NCI-H524 treated with DMSO at 0.1 percent for 48 hours (cell line): ENCODE data around the gene FOSL1.
A peak's percentile ranks its signal among the peaks of the same experiment; 100 is the strongest.

Experiments used
- DNase-seq: peaks from one replicate; lab custom pipeline; 2025; lab: John Stamatoyannopoulos, UW

Gene FOSL1

DNA sequence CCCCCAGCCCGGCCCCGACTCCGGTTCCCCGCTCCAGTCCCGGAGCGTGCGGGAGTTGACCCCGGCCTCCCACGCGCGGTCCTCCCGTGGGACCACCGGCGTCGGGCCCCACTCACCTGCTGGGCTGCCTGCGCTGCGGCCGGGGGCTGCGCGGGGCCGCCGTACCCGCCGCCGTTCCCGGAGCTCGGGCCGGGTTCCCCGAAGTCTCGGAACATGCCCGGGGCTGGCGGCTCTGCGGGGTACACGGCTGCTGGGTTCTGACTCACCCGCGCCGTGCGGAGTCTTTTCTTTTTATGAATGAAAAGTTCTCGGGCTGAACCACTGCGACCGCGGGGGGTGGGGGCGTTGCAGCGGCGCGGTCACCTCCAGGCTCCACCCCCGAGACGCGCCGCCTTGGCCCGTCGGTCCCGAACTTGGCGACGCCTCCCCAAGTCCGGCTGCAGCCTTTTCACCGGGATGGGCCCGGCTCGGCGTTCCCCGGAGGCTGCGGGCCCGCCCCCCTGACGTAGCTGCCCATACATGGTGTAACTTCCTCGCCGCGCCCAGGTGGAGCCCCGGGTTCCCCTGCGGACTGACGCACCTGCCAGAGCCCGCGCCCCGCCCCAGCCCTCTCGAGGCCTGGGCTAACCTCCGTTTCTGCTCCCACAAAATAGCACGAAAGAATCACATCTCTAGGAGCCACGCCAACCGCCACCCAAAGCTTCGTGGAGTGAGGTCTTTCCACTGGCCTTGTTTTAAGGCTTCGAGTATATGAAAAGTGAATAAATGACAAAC lies at the start of gene FOSL1:
FOSL1 (minus strand) TSS at position 264 of the 774 bp plus-strand sequence; CDS start at position 215, 49 bp downstream.
- DNase-seq: no peak

DNA sequence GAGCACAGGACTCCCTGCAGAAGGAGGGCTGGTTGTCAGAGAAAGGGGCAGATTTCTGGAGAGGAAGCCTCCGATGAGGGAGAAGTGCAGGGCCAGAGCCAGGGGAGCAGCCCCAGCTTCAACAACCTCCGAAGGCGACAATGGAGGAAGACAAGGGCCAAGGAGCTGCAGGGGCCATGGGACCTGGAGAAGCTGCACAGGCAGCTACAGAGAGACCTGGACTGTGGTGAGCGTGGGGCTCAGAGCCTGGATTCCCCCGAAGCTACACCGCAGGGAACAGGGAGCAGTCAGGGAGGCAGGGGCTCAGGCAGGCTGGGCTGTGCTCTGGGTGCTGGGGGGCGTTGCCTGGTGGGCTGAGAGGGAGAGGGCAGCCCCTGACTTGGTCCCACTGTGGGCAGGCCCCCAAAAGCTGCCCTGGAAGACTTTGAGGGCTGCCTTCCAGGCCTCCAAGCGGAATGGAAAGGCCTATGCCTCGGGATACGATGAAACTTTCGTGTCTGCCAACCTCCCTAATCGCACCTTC lies 47.5 kb upstream of the FOSL1 start:
- no peak for DNase-seq

DNA sequence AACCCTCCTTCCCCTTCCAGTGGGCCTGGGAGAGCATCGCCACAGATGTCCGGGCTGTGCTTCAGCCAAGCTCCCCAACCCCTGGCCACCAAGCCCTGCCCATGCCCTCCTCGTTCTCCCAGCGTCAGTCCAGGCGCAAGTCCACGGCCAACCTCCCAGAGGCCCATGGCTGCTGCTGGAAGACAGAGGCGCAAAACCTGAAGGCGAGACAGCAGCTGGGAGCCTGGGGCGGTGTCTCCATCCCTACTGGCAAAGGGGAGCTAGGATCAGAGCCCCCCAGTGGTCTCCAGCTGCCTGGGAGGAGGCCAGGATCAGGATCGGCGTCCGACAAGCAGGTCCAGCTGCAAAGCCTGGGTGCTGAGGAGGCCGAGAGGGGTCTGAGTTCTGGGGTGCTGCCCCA lies 46.9 kb upstream of the FOSL1 start:
- DNase-seq: no peak

DNA sequence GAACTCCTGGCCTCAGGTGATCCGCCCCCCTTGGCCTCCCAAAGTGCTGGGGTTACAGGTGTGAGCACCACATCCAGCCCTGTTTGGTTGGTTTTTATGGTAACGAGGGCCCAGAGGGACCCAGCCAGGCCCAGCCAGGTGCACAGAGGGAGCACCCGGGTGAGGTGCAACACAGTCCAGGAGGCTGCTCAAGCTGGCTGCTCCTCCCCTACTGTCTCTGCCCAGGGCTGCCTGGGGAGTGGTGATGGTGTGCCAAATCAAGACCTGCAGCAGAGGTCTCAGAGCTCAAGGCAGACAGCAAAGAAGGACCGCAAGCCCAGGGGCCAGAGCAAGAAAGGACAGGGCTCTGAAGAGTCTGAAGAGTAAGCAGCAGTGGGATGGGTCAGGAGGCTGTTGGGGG lies 46.5 kb upstream of the FOSL1 start:
- no peak for DNase-seq

DNA sequence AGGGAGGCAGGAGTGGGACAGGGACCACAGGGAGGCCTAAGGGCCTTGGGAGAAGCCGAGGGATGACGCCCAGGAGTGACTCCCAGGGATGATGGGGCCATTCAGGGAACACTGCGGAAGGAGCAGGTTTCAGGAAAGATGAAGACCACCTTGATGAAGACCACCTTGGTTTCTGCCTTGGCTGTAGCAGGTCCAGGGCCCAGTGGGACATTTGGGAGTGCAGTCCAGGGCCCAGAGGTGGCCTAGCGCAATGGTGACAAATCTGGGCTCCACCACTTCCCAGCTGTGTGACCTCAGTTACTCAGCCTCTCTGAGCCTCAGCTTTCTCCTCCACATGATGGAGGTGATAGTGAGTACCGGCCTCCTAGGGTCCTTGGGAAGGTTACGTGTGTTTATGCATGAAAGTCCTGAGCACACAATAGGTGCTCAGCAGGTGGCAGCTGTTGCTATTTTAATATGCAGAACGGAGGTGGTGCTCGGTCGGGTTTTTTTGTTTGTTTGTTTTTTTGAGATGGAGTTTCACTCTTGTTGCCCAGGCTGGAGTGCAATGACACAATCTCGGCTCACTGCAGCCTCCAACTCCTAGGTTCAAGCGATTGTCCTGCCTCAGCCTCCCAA lies 45.9 kb upstream of the FOSL1 start:
- no peak for DNase-seq

DNA sequence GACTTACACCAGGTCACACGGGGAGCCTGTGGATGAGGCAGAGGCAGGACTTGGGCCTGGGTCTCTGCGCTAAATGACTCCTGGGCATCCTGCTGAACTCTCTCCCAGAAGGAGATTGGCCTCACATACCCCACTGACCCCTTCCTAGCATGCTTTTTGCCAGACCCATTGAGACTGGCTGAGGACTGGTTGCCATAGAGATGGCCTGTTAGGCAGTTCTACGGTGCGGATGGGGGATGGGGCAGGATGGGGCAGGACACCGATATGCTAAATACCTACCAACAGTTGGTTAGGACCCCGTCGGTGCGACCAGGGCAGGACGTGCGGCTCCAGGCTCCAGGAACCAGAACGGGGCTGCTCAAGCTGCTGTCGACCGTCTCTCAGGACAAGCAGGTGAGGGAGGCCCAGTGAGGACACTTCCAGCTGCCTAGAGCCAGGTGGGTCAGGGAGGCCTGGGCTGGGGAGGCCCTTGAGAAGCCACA lies 45.3 kb upstream of the FOSL1 start, which contains the start of gene TSGA10IP:
TSGA10IP (plus strand) TSS at position 51 of the 482 bp plus-strand sequence; CDS start at position 247, 196 bp downstream.
- no peak for DNase-seq

DNA sequence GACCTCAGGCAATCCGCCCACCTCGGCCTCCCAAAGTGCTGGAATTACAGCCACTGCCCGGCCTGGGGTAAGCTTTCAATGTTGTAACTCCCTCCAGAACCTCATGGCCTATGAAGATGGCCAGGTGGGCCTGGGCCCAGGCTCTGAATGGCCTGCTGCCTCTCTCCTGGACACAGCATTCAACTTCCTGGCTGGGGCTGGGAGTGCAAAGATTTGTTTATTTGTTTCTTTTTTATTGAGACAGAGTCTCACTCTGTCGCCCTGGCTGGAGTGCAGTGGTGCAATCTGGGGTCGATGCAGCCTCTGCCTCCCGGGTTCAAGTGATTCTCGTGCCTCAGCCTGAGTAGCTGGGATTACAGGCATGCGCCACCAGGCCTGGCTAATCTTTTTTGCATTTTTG lies 44.6 kb upstream of the FOSL1 start:
- DNase-seq: no peak

DNA sequence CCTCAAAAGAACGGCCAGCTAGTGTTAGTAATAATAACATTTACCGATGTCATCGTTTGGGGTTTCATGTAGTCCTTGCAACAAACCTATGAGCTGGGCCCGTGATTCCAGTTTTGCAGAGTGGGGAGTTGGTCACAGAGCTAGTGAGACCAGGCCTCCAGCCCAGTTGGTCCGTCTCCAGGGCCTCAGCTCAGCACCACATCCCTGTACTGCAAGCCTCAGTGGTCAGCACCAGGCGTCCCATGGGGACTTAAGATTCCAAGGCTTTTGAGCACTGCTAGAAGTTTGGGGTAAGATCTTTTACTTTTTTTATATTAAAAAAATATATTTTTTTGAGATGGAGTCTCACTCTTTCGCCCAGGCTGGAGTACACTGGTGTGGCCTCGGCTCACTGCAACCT lies 44.0 kb upstream of the FOSL1 start:
- no peak for DNase-seq

DNA sequence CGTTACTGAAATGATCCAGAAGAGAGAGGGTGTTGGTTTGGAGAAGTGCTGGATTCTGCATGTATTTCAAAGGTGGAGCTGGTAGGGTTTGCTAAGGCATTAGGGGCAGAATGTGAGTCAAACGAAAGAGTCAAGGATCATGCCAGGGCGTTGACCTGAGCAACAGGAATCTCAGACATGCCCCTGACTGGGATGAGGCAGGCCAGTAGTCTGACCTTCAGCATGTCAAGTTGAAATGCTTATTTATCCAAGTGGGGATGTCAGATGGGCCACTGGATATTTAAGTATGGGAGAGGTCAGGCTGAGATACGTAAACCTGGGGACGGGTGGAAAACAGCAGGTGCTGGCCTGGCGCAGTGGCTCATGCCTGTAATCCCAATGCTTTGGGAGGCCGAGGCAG lies 42.3 kb upstream of the FOSL1 start:
- DNase-seq: no peak

DNA sequence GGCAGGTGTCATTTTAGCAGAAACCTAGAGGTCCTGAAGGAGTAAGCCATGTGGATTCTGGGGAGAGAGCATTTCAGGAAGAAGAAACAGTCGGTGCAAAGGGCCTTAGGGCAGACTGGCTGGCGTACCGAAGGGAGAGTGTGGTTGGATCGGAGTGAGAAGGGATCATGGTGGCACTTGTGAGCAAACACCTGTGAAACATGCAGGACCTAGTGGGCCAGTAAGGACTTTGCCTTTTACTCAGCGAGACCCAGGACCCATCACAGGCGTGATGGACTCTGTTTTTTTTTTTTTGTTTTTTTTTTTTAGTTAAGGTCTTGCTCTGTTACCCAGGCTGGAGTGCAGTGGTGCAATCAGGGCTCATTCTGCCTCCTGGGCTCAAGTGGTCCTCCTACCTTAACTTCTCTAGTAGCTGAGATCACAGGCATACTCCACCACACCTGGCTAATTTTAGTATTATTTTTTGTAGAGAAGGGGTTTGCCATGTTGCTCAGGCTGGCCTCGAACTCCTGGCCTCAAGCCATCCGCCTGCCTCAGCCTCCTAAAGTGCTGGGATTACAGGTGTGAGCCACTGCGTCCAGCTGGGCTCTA lies 41.6 kb upstream of the FOSL1 start:
- DNase-seq: no peak

DNA sequence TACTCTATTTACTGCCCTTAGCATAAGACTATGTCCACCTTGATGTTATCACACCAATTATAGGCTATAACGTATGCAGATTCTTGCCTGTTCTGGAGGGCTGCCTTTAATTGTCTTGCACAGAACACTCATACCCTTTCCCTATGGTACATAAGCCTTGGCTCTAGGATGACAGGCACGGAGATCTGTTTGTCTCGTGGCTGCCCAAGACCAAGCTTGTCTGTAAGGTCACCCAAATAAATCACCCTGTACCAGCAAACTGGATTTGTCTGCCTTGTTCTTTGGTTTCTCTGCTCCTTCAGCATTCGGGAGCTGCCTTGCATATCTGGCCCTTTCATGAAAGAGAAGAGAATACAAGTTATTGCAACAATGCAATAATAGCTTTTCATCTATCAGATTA lies 37.6 kb upstream of the FOSL1 start:
- DNase-seq: no peak

DNA sequence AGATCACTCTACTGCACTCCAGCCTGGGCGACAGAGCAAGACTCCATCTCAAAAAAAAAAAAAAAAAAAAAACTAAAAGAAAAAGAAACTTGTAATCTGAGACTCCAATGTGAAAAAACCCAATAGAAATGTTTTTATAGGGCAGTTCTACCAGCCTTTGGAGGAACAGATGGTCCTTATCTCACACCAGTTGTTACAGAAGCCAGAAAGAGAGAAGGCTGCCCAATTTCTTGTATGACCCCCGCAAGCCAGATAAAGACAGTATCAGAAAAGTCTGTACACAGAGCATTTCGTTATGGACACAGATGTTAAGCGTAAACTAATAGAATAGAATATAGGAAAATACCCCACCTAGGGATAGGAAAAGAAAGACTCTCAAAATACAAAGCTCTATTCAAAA lies 33.8 kb upstream of the FOSL1 start:
- DNase-seq: peak; percentile 29

DNA sequence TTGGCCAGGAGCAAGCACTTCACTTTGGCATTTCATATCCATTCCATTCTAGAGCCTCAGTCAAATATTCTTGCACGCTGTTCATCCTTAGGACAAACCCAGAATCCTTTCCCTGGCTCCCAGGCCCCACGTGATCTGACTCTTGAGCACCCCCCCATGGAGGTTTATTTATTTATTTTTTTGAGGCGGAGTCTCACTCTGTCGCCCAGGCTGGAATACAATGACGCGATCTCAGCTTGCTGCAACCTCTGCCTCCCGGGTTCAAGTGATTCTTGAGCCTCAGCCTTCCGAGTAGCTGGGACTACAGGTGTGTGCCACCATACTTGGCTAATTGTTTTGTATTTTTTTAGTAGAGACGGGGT lies 32.4 kb upstream of the FOSL1 start:
- DNase-seq: no peak

DNA sequence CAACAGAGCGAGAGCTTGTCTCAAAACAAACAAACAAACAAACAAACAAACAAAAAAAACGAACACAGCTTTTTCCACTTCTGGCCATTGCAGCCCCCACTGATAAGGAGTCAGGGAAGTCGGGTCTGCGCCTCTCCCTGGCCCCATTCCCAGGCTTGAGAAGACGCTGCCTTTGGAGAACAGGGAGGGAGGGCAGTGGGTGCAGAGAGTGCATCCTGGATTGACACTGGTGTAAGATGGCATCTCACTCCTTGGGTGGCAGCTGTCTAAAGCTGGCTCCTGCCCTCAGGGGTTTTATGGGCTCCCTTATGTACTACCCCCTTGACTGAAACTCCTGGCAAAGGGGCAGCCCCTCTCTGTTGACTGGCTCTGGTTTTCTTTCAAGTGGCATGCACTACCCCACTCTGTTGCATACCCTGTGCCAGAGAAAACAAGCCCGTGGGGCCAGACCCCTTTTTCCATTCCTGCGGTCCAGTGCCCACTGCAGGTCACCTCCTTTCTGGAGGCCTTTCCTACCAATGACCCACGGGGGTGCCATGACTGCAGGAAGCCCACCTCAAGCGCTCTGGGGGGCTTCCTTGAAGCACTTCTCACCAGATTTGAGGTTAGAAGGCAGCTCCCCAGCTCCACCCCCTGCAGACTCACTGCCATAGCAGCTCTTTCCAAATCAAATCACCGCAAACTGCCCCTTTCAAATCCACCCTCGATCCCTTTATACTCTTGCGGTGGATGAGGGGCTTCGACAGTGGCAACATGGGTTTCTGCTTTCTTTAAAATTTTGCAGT lies 31.8 kb upstream of the FOSL1 start:
- no peak for DNase-seq

DNA sequence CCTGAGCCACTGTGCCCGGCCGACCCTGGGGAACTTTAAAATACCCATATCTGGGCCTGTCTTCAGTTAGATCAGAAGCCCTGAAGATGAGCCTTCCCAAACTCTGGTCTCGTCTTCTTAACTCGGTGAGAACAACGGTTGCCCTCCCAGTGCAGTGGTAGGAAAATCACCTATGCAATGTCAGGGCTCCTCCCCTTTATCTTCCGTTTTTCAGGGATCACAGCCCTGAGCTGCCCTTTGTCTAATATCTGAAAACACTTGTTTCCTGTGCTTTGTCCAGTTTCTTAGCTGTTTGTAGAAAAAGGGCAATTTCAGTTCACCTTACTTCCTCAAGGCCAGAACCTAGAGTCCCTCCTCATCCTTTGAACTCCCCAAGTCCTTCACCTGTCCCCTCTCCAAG lies 28.5 kb upstream of the FOSL1 start:
- DNase-seq: no peak

DNA sequence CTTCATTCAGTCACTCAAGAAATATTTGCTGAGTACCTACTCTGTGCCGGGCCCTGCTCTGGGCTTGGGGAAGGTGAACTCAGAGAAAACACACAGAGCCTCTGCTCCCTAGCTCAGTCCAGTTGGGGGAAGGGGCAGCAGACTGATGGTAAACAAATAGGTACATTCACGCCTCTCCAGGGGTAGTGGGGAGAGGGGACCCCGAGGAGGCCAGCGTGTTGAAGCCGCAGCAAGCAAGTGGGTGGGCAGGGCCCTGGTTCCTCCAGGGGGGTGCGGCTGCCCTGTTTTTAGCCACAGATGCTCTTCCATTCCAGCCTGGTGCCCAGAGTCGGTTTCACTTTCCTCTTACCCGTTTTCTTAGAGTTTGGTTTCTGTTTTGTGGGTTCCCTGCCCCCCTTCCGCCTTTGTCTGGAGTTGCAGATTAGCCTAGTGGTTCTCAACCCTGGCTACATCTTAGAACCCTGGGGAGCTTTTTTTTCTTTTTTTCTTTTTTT lies 27.8 kb upstream of the FOSL1 start:
- no peak for DNase-seq

DNA sequence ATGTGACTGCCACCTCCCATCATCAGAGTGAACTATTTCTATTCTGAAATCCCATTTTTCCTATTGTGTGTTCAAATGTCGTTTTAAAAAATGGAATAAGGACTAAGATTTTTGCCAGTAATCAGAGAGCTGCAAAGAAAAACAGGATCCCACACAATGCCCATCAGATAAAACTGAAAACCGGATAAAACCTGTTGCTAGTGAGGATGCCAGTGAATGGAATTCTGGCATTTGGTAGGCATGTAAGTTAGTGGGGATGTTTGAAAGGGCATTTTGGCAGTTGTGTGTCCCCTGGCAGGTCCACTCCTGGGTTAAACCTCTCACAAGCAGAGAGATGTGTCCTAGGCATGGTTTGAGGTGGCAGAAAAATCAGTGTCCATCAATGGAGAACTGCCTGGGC lies 25.2 kb upstream of the FOSL1 start:
- no peak for DNase-seq

DNA sequence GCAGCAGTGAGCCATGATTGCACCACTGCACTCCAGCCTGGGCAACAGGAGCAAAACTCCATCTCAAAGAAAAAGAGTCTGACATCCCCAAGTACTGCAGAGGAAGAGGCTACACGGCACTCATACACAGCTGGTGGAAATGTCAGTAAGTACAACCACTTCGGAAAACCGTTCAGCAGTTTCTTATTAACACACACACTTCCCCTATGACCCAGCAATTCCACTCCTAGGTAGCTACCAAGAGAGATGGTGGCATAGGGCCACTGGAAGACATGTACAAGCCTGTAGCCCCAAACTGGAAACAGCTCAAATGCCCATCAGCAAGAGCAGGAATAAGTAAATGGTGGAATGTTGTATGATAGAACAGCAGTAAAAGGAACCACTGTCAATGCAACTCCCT lies 22.4 kb upstream of the FOSL1 start:
- no peak for DNase-seq

DNA sequence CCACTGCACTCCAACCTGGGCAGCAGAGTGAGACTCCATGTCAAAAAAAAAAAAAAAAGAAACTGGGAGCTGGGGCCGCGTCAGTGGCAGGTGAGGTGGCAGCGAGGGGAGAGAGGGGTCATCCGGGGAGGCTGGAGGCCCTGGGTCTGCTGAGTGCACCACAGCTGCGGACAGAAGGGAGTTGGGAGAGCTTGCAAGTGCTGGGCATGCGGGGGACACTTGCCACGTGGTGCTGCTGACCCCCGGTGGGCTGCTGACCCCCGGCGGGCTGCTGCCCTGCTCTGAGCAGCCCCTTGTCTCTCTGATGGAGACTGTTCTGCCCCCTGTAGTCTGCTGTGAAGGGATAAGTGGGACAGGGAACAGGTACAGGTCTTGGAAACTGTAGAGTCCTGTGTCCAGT lies 21.7 kb upstream of the FOSL1 start:
- no peak for DNase-seq

DNA sequence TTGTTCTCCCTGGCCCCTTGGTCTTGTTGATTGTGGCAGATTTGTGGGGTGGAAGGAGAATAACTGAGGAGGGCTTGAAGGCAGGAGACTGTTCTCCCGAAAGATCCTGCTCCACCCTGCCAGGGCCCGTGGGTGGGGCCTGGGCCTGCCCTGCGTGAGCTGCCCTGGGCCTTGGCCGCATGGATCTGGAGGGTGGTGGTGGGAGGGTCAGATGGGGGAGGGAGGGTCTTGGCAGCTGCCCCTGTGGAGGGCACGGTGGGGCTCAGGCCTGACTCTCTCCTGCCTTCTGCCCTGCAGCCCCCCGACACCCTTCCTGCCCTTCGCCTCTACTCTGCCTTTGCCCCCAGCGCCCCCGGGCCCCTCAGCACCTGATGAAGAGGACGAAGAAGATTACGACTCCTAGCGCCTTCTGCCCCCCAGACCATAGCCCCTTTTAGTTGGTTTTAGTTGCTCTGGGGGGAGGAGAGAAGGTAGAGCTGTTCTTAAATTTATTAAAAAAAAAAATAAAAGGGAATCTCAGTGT lies 20.9 kb upstream of the FOSL1 start:
- no peak for DNase-seq

DNA sequence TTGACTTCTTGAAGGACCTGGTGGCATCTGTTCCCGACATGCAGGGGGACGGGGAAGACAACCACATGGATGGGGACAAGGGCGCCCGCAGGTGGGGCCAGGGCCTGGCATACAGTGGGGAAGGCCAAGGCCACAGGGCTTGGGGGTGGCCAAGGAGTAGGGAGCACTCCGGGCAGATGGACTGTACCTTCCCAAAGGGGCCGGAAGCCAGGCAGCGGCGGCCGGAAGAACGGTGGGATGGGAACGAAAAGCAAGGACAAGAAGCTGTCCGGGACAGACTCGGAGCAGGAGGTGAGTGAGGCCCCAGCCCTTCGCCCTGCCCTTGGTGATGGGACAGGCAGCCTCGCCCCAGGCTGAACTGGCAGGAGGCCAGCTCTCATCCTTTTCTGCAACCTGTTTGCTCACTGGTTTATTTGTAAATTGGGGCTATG lies 20.2 kb upstream of the FOSL1 start:
- DNase-seq: peak; percentile 15
